ENCODE data around the gene IL6R.
"Not testable (repeated sequence)": the region's sequence is repeated elsewhere in the genome, so short reads cannot be mapped to it uniquely, and the experiment has no call there.

The IL6R gene

GRCh38 chr1:154404984-154405746 lies at the start of gene IL6R:
TSS of gene IL6R (plus strand) at chr1:154405343. CDS start at chr1:154405630, 287 bp downstream.
- peak; percentile 97 for DNase-seq

- DNase-seq: no peak
Measured at GRCh38 chr1:154358519-154358918, 46.6 kb upstream of the IL6R start.

- no peak for DNase-seq
Measured at GRCh38 chr1:154360288-154360687, 44.9 kb upstream of the IL6R start.

- not testable (repeated sequence) for DNase-seq
Measured at GRCh38 chr1:154360881-154361280, 44.3 kb upstream of the IL6R start.

- no peak for DNase-seq
Measured at GRCh38 chr1:154361357-154361756, 43.8 kb upstream of the IL6R start.

GRCh38 chr1:154371436-154371835 lies 33.7 kb upstream of the IL6R start:
- DNase-seq: no peak

GRCh38 chr1:154373777-154374357 lies 31.3 kb upstream of the IL6R start:
- not testable (repeated sequence) for DNase-seq

- no peak for DNase-seq
Measured at GRCh38 chr1:154379301-154379700, 25.8 kb upstream of the IL6R start.

- no peak for DNase-seq
Measured at GRCh38 chr1:154384650-154385489, 20.3 kb upstream of the IL6R start.

GRCh38 chr1:154386643-154387352 lies 18.3 kb upstream of the IL6R start:
- DNase-seq: no peak

- DNase-seq: no peak
Measured at GRCh38 chr1:154391086-154391770, 13.9 kb upstream of the IL6R start.

- no peak for DNase-seq
Measured at GRCh38 chr1:154398141-154398540, 7.0 kb upstream of the IL6R start.

GRCh38 chr1:154398678-154399077 lies 6.5 kb upstream of the IL6R start:
- no peak for DNase-seq

GRCh38 chr1:154400381-154400801 lies 4.8 kb upstream of the IL6R start:
- DNase-seq: no peak

- no peak for DNase-seq
Measured at GRCh38 chr1:154402409-154402921, 2.7 kb upstream of the IL6R start.

- no peak for DNase-seq
Measured at GRCh38 chr1:154403261-154403943, 1.7 kb upstream of the IL6R start.

GRCh38 chr1:154403983-154404382 lies 1.2 kb upstream of the IL6R start:
- DNase-seq: no peak

- DNase-seq: no peak
Measured at GRCh38 chr1:154404511-154404931, 622 bp upstream of the IL6R start.

- peak; percentile 76 for DNase-seq
Measured at GRCh38 chr1:154405747-154406571, 816 bp downstream of the IL6R start.

- DNase-seq: no peak
Measured at GRCh38 chr1:154406572-154406879, 1.4 kb downstream of the IL6R start.

- no peak for DNase-seq
Measured at GRCh38 chr1:154406886-154407197, 1.7 kb downstream of the IL6R start.
